HCT116 (cell line): Measurements from ENCODE around the gene SLC25A39. TPM values are rescaled to one million over a fixed set of nuclear protein-coding genes. Genes with fewer than 3 reads are reported as not detected.

Experiments used
- ATAC-seq: fragments of 200-7000 bp; cut with Tn5 transposase; 2 replicates; pipeline ENCODE4 v1.9.1; 2020; ENCODE audit warnings: mild to moderate bottlenecking, moderate library complexity
- BruUV-seq: library from RNA; stranded (reverse); fragments of 400-500 nt; replicated peaks from 2 replicates; lab custom pipeline; 2021; lab: Mats Ljungman, UMichigan
- CTCF ChIA-PET: fragments of 300-600 bp; sonication (Branson Sonifier 250); formaldehyde crosslinking; loops from one replicate; lab custom pipeline; 2021; ENCODE audit warnings: antibody characterized with exemption; lab: Charles Lee
- POLR2A ChIA-PET: fragments of 300-600, 350-600 bp; sonication (Branson Sonifier 250); formaldehyde crosslinking; loops from one replicate; lab custom pipeline; 2021; ENCODE audit warnings: antibody characterized with exemption; lab: Charles Lee
- RAD21 ChIA-PET, 2 experiments: fragments of 300-600 bp; sonication (Branson Sonifier 250); formaldehyde crosslinking; loops; one replicate each; lab custom pipeline; 2023; ENCODE audit warnings: low total read pairs in 2 of 2; ENCODE audit not compliant: uncharacterized antibody in 2 of 2, unreplicated experiment in 2 of 2, low non-redundant PET in 1 of 2; lab: Charles Lee
- DNase-seq: peaks from one replicate; pipeline ENCODE4 v3.0.0-alpha.2; 2010; ENCODE audit warnings: low read depth, low spot score
- H2AFZ ChIP-seq: fragments of 200-600 bp; shearing (Covaris generic), sonication (generic); 2 replicates; pipeline ENCODE4 v1.6.1; 2017; ENCODE audit warnings: low read depth, mixed run types, mixed read lengths, antibody characterized with exemption, low read length; ENCODE audit not compliant: poor library complexity, severe bottlenecking
- H3K27ac ChIP-seq: 2 replicates; pipeline ENCODE4 v1.5.1; 2012; ENCODE audit warnings: low read depth, low read length
- H3K27me3 ChIP-seq: fragments of 200-600 bp; sonication (generic); 2 replicates; pipeline ENCODE4 v1.6.1; 2016; ENCODE audit warnings: mixed run types, low read length, mixed read lengths; ENCODE audit not compliant: insufficient read depth
- H3K36me3 ChIP-seq, 2 experiments: fragments of 200-500 bp in 1 of 2; fragments of 200-600 bp in 1 of 2; sonication (Bioruptor generic) in 1 of 2; sonication (generic) in 1 of 2; 2 replicates each; pipeline versions ENCODE4 v1.5.1 to v1.6.1; 2014 to 2016; ENCODE audit warnings: low read length in 2 of 2, inconsistent platforms in 1 of 2, mixed read lengths in 1 of 2, mixed run types in 1 of 2; ENCODE audit not compliant: insufficient read depth in 2 of 2, control insufficient read depth in 1 of 2
- H3K4me1 ChIP-seq, 2 experiments: fragments of 200-600 bp in 1 of 2; sonication (generic) in 1 of 2; 2 replicates each; pipeline versions ENCODE4 v1.5.1 to v1.6.1; 2012 to 2017; ENCODE audit warnings: low read length in 2 of 2, inconsistent platforms in 1 of 2, mild to moderate bottlenecking in 1 of 2, mixed read lengths in 1 of 2, mixed run types in 1 of 2, moderate library complexity in 1 of 2; ENCODE audit not compliant: insufficient read depth in 2 of 2, control insufficient read depth in 1 of 2
- H3K4me2 ChIP-seq: fragments of 200-600 bp; sonication (generic); 2 replicates; pipeline ENCODE4 v1.6.1; 2017; ENCODE audit warnings: mixed run types, low read length, mixed read lengths
- H3K4me3 ChIP-seq, 2 experiments: fragments of 200-600 bp in 1 of 2; sonication (generic) in 1 of 2; replicated peaks in 1 of 2; 2 replicates each; pipeline ENCODE4 v1.5.1; 2011 to 2016; ENCODE audit warnings: low read length in 2 of 2, control low read depth in 1 of 2, low read depth in 1 of 2, mild to moderate bottlenecking in 1 of 2, mixed read lengths in 1 of 2, mixed run types in 1 of 2
- H3K79me2 ChIP-seq: fragments of 200-600 bp; sonication (generic); 2 replicates; pipeline ENCODE4 v1.6.1; 2017; ENCODE audit warnings: mild to moderate bottlenecking, mixed run types, low read length, moderate library complexity, mixed read lengths; ENCODE audit not compliant: insufficient read depth
- H3K9ac ChIP-seq: fragments of 200-600 bp; sonication (generic); 2 replicates; pipeline ENCODE4 v1.6.1; 2016; ENCODE audit warnings: low read length, mixed read lengths
- H3K9me2 ChIP-seq: fragments of 200-600 bp; sonication (generic), shearing (Covaris generic); 2 replicates; pipeline ENCODE4 v1.6.1; 2017; ENCODE audit warnings: mixed run types, mild to moderate bottlenecking, moderate library complexity; ENCODE audit not compliant: insufficient read depth
- H3K9me3 ChIP-seq, 2 experiments: fragments of 200-500 bp in 1 of 2; fragments of 200-600 bp in 1 of 2; sonication (Bioruptor generic) in 1 of 2; sonication (generic) in 1 of 2; 2 replicates each; pipeline ENCODE4 v1.6.1; 2014 to 2017; ENCODE audit warnings: low read length in 2 of 2, mixed read lengths in 2 of 2, inconsistent platforms in 1 of 2, low read depth in 1 of 2, mild to moderate bottlenecking in 1 of 2, mixed run types in 1 of 2, moderate library complexity in 1 of 2; ENCODE audit not compliant: control insufficient read depth in 1 of 2, insufficient read depth in 1 of 2
- H4K20me1 ChIP-seq: fragments of 200-600 bp; sonication (generic), shearing (Covaris generic); 2 replicates; pipeline ENCODE4 v1.6.1; 2017; ENCODE audit warnings: mixed run types, mild to moderate bottlenecking, moderate library complexity; ENCODE audit not compliant: insufficient read depth
- CEBPB ChIP-seq: IDR thresholded peaks from 2 replicates; pipeline ENCODE4 v1.6.1; 2012; ENCODE audit warnings: low read depth
- EGR1 ChIP-seq: IDR thresholded peaks from 2 replicates; pipeline ENCODE4 v1.6.1; 2012; ENCODE audit warnings: low read depth
- ELF1 ChIP-seq: IDR thresholded peaks from 2 replicates; pipeline ENCODE4 v1.6.1; 2012; ENCODE audit warnings: low read depth, borderline replicate concordance
- EZH2 ChIP-seq: fragments of 200-600 bp; sonication (generic); IDR thresholded peaks from 2 replicates; pipeline ENCODE4 v1.6.1; 2017; ENCODE audit warnings: antibody characterized with exemption, mixed run types
- JUND ChIP-seq: IDR thresholded peaks from 2 replicates; pipeline ENCODE4 v1.6.1; 2012
- MAX ChIP-seq: IDR thresholded peaks from 2 replicates; pipeline ENCODE4 v1.6.1; 2012
- POLR2AphosphoS5 ChIP-seq: IDR thresholded peaks from 2 replicates; pipeline ENCODE4 v1.6.1; 2011; ENCODE audit warnings: mild to moderate bottlenecking, low read depth, low read length, moderate library complexity
- RAD21 ChIP-seq: IDR thresholded peaks from 2 replicates; pipeline ENCODE4 v1.6.1; 2012; ENCODE audit warnings: low read depth, mild to moderate bottlenecking
- REST ChIP-seq: IDR thresholded peaks from 2 replicates; pipeline ENCODE4 v1.6.1; 2012; ENCODE audit warnings: low read depth
- SIN3A ChIP-seq: IDR thresholded peaks from 2 replicates; pipeline ENCODE4 v1.6.1; 2012; ENCODE audit warnings: low read depth
- SP1 ChIP-seq: IDR thresholded peaks from 2 replicates; pipeline ENCODE4 v1.6.1; 2012; ENCODE audit warnings: low read depth
- SRF ChIP-seq: IDR thresholded peaks from 2 replicates; pipeline ENCODE4 v1.6.1; 2012; ENCODE audit warnings: low read depth
- TCF7L2 ChIP-seq: IDR thresholded peaks from 2 replicates; pipeline ENCODE4 v1.7.0; 2011; ENCODE audit warnings: borderline replicate concordance, inconsistent platforms; ENCODE audit not compliant: insufficient read depth, insufficient read length; ENCODE audit errors: extremely low read depth
- YY1 ChIP-seq: IDR thresholded peaks from 2 replicates; pipeline ENCODE4 v1.6.1; 2011; ENCODE audit warnings: low read length, low read depth, moderate library complexity, mild to moderate bottlenecking; ENCODE audit not compliant: insufficient replicate concordance; ENCODE audit errors: extremely low read depth
- intact Hi-C: fragments of 100-400 bp; cut with micrococcal nuclease; formaldehyde crosslinking; loops from 2 replicates; pipeline ENCODE4 v1.10.0; 2022
- total RNA-seq: library from RNA; stranded (reverse); gene quantifications from one replicate; pipeline ENCODE4 v1.2.1, GENCODE V29; 2021; ENCODE audit not compliant: unreplicated experiment
- TF ChIP-seq, protein P1 (sequence below), 3 experiments: fragments of 200-600 bp in 1 of 3; sonication (generic) in 1 of 3; IDR thresholded peaks in 2 of 3; conservative IDR thresholded peaks in 1 of 3; 2 replicates each; pipeline ENCODE4 v1.5.1; 2012 to 2017; ENCODE audit warnings: low read depth in 2 of 3, low read length in 2 of 3, antibody characterized with exemption in 1 of 3, borderline replicate concordance in 1 of 3, control low read depth in 1 of 3, mild to moderate bottlenecking in 1 of 3, mixed read lengths in 1 of 3, mixed run types in 1 of 3, moderate library complexity in 1 of 3; ENCODE audit not compliant: insufficient read depth in 1 of 3

SLC25A39 gene
- total RNA-seq, 1 experiment from 2014 or later: 326 TPM

GRCh38 chr17:44311562-44312181 lies 13.0 kb downstream of the SLC25A39 start:
- Histone ChIP-seq H3K4me1 (peaks cover 6 to 50% of the 10 kb centered on the region in 2 experiments; a peak in 3 of 4 replicates), H3K27ac (no peak overlapping the region), H4K20me1 (no peaks in the 10 kb centered on the region), H3K27me3 (no peaks in the 10 kb centered on the region), H3K4me3 (no peak overlapping the region), H3K9me2 (no peaks in the 10 kb centered on the region), H2AFZ (no peak overlapping the region), H3K79me2 (no peaks in the 10 kb centered on the region), H3K4me2 (no peak overlapping the region), H3K9ac (no peak overlapping the region), H3K36me3 (no peaks in the 10 kb centered on the region), H3K9me3 (no peaks in the 10 kb centered on the region)
- RAD21 ChIA-PET: no interaction called here
- no TSS peak for BruUV-seq
- intact Hi-C loops: no loop called here
- POLR2A ChIA-PET: interaction anchor here (1.0 kb wide), 1 partner anchor 15 kb away, joined by 3 read pairs; no protein-coding TSS in a partner anchor
- no peak for DNase-seq
- TF ChIP-seq POLR2AphosphoS5 (no peak), EGR1 (no peak), EZH2 (no peak), CEBPB (no peak), SRF (no peak), SIN3A (no peak), RAD21 (no peak), TCF7L2 (no peak), SP1 (no peak), JUND (no peak), ELF1 (no peak), YY1 (no peak), REST (no peak), MAX (no peak)
- TF ChIP-seq, protein P1, sequence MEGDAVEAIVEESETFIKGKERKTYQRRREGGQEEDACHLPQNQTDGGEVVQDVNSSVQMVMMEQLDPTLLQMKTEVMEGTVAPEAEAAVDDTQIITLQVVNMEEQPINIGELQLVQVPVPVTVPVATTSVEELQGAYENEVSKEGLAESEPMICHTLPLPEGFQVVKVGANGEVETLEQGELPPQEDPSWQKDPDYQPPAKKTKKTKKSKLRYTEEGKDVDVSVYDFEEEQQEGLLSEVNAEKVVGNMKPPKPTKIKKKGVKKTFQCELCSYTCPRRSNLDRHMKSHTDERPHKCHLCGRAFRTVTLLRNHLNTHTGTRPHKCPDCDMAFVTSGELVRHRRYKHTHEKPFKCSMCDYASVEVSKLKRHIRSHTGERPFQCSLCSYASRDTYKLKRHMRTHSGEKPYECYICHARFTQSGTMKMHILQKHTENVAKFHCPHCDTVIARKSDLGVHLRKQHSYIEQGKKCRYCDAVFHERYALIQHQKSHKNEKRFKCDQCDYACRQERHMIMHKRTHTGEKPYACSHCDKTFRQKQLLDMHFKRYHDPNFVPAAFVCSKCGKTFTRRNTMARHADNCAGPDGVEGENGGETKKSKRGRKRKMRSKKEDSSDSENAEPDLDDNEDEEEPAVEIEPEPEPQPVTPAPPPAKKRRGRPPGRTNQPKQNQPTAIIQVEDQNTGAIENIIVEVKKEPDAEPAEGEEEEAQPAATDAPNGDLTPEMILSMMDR (IDR thresholded peaks at IDR 0.05 in 2 of 3, conservative IDR thresholded peaks at IDR 0.05 in 1 of 3; ENCODE audit: borderline replicate concordance in 1 of 3, insufficient read depth in 1 of 3, low read depth in 2 of 3, low read length in 2 of 3): no peak
- CTCF ChIA-PET: no interaction called here
- ATAC-seq: no peak
